Body of pancreas (tissue), 4 donors: ENCODE results near the gene NT5M. TPM values are rescaled to one million over a fixed set of nuclear protein-coding genes. Genes with fewer than 3 reads are reported as not detected.

Experiments
- ATAC-seq: fragments of 150-250 bp; one replicate; pipeline ENCODE4 v1.9.1; 2016
- DNase-seq, 4 donors: peaks; one replicate each; pipeline ENCODE4 v3.0.0-alpha.2; 2019
- H3K27ac ChIP-seq, 4 donors: fragments of 200-600 bp; sonication (generic); 1 replicate in 3 of 4; 2 replicates in 1 of 4; pipeline versions ENCODE4 v1.5.1 to v1.6.1; 2016 to 2019; ENCODE audit warnings: mild to moderate bottlenecking in 1 of 4, mixed read lengths in 1 of 4, moderate library complexity in 1 of 4
- H3K27me3 ChIP-seq, 2 donors: fragments of 200-600 bp; sonication (generic); one replicate each; pipeline ENCODE4 v1.6.0; 2016; ENCODE audit warnings: mild to moderate bottlenecking in 1 of 2
- H3K36me3 ChIP-seq, 2 donors: fragments of 200-600 bp; sonication (generic); replicated peaks in 1 of 2; 2 replicates each; pipeline ENCODE4 v1.5.1; 2016; ENCODE audit warnings: low read depth in 2 of 2; ENCODE audit not compliant: insufficient read depth in 1 of 2
- H3K4me1 ChIP-seq: fragments of 200-600 bp; sonication (generic); one replicate; pipeline ENCODE4 v1.6.0; 2016
- H3K4me3 ChIP-seq, 2 donors: fragments of 200-600 bp; sonication (generic); 1 replicate in 1 of 2; 2 replicates in 1 of 2; pipeline ENCODE4 v1.5.1; 2016 to 2019
- H3K9me3 ChIP-seq, 3 donors: fragments of 200-600 bp; sonication (generic); 1 replicate in 2 of 3; 2 replicates in 1 of 3; pipeline ENCODE4 v1.5.1; 2016
- POLR2A ChIP-seq, 3 donors: fragments of 450-650 bp; IDR thresholded peaks; one replicate each; pipeline ENCODE4 v1.6.1; 2016; ENCODE audit warnings: antibody characterized with exemption in 3 of 3, mild to moderate bottlenecking in 2 of 3
- WGBS, 2 donors: methylation state at CpG; one replicate each; pipeline ENCODE4 v1.1.5; 2017; 5-methylcytosine and 5-hydroxymethylcytosine counted together
- intact Hi-C: fragments of 100-400 bp; cut with DNase I; formaldehyde crosslinking; loops from one replicate; pipeline ENCODE4 v1.15.1; 2023
- total RNA-seq, 2 donors: library from RNA; depleted of rRNA; stranded (reverse); fragments of >200 nt; gene quantifications; one replicate each; pipeline ENCODE4 v1.1.0, GENCODE V29; 2016
- TF ChIP-seq, protein P1 (sequence below), 7 experiments: fragments of 450-650 bp in 4 of 7; fragments of 200-600 bp in 3 of 7; sonication (generic) in 3 of 7; IDR thresholded peaks; one replicate each; pipeline ENCODE4 v1.5.1; 2016 to 2019; ENCODE audit warnings: antibody characterized with exemption in 7 of 7

NT5M gene
- total RNA-seq, 2 donors from 2014 or later = 1.0 to 1.3 TPM

DNA sequence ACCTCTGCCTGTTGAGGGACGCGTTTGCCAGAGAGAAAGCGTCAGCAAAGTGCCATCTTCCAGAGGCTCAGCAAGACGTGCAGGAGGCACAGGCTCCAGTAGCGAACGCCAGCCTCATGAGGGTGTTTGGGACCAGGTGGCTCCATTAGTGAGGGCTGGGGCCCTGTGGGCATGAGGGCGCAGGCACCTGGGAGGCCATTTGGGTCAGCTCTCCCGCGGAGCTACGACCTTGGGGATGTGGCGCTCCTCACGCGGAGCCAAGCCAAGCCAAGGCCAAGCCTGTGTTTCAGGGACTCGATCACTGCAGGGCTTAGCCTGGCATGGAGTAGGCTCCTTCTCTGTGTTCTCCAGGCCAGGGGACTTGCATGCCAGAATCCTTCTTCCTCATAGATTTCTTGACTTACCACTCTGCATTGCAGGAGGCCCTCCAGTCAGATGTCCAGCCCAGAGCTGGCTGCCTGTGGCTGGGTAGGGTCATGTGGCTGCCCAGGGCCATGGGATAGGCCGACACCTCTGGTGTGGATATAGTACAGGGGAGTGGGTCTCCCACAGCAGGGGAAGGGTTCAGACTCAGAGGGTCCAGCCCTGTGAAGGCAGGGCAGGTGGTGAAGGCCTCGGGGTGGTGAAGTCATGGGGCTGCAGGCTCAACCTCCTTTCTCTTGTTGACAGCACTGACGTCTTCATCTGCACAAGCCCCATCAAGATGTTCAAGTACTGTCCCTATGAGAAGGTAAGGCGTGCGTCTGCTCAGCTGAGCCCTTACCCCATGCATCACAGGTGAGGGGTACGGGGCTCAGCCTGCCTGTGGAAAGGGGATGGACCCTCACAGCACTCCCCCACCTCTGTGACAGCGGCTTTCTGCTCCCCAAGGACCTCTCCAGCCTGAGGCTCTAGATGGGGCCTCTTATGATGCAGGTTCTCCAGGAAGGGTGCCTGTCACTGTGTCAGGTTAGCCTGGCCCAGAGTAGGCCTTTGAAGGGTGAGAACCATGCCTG, 19.6 kb downstream of the NT5M start:
- intact Hi-C loops = no loop called here
- DNase-seq (no peak), ATAC-seq (no peak)
- no peaks in the 10 kb centered on the region for H3K9me3 ChIP-seq
- 78 to 87% methylated on average over 6 to 21 of the region's 21 CpGs for WGBS, 2 donors
- H3K36me3 ChIP-seq = no peaks in the 10 kb centered on the region
- no peak for TF ChIP-seq POLR2A (IDR thresholded peaks at IDR 0.05)
- TF ChIP-seq, protein P1, sequence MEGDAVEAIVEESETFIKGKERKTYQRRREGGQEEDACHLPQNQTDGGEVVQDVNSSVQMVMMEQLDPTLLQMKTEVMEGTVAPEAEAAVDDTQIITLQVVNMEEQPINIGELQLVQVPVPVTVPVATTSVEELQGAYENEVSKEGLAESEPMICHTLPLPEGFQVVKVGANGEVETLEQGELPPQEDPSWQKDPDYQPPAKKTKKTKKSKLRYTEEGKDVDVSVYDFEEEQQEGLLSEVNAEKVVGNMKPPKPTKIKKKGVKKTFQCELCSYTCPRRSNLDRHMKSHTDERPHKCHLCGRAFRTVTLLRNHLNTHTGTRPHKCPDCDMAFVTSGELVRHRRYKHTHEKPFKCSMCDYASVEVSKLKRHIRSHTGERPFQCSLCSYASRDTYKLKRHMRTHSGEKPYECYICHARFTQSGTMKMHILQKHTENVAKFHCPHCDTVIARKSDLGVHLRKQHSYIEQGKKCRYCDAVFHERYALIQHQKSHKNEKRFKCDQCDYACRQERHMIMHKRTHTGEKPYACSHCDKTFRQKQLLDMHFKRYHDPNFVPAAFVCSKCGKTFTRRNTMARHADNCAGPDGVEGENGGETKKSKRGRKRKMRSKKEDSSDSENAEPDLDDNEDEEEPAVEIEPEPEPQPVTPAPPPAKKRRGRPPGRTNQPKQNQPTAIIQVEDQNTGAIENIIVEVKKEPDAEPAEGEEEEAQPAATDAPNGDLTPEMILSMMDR (IDR thresholded peaks at IDR 0.05) = no peak
- H3K4me1 ChIP-seq = no peaks in the 10 kb centered on the region
- no peak overlapping the region for H3K27ac ChIP-seq
- no peaks in the 10 kb centered on the region for H3K27me3 ChIP-seq
- H3K4me3 ChIP-seq = no peak overlapping the region

DNA sequence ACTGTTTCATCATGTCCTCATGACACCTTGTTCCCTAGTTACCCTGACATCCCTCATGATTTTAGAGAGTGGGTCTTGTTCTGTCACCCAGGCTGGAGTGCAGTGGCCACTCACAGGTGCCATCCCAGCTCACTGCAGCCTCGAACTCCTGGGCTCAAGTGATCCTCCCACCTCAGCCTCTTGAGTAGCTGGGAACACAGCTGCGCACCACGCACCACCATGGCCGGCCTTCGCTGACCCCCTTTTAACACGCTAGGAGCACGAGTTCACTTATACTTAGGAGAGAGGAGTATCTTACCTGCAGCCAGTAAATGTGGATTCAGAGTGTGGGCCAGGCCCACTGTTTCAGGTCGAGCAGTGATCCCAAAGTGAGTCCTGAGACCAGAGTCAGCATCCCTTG, 21.4 kb downstream of the NT5M start:
- H3K9me3 ChIP-seq = no peaks in the 10 kb centered on the region
- ATAC-seq (no peak), DNase-seq (no peak)
- H3K4me3 ChIP-seq = no peak overlapping the region
- intact Hi-C loops = no loop called here
- TF ChIP-seq POLR2A (IDR thresholded peaks at IDR 0.05) = no peak
- TF ChIP-seq, protein P1 (IDR thresholded peaks at IDR 0.05) = no peak
- no peaks in the 10 kb centered on the region for H3K4me1 ChIP-seq
- H3K27ac ChIP-seq = no peak overlapping the region
- H3K27me3 ChIP-seq = no peaks in the 10 kb centered on the region
- WGBS, 2 donors = 89 to 95% methylated on average over 8 of the region's 8 CpGs
- H3K36me3 ChIP-seq = no peaks in the 10 kb centered on the region

DNA sequence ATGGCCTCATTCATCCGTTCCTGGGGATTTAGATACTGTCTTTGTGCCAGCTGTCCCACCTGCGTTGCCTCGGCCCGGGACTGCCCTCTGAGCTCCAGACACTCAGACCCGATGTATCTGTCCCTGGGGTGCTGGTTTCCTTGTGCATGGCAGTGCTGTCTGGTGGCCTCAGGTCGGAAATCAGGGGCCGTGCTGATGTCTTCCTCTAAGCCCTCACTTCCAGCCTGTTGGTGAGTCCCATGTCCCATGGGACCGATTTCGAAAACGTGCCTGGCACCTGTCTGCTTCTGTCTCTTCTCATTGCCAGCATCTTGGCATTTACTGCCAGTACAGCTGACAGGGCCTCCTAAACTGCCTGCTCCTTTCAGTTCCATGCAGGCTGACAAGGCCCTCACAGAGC, 22.1 kb downstream of the NT5M start:
- intact Hi-C loops = no loop called here
- H3K27me3 ChIP-seq = no peaks in the 10 kb centered on the region
- TF ChIP-seq POLR2A (IDR thresholded peaks at IDR 0.05) = no peak
- TF ChIP-seq, protein P1 (IDR thresholded peaks at IDR 0.05) = no peak
- no peak overlapping the region for H3K27ac ChIP-seq
- no peaks in the 10 kb centered on the region for H3K9me3 ChIP-seq
- ATAC-seq (no peak), DNase-seq (no peak)
- H3K36me3 ChIP-seq = no peaks in the 10 kb centered on the region
- H3K4me1 ChIP-seq = no peaks in the 10 kb centered on the region
- no peak overlapping the region for H3K4me3 ChIP-seq
- 84 to 87% methylated on average over 3 to 10 of the region's 10 CpGs for WGBS, 2 donors

DNA sequence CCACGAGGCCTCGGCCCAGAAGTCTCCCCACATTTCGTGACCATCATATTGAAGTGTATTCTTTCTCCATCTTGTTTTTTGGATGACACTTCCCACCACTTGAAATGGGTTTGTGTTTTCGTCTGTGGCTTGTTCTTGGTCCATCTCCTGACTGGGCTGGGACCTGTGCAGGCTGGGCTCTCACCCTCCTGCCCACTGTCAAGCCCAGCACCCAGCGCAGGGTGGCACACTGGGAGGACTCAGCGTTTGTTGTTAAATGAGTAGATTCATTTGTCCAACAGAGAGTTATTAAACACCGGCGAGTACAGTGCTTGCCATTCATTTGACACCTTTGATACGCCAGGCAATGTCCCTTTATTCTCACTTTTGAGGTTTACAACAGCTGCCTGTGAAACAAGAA, 22.6 kb downstream of the NT5M start:
- Histone ChIP-seq H3K27me3 (no peaks in the 10 kb centered on the region), H3K4me3 (no peak overlapping the region), H3K27ac (no peak overlapping the region), H3K9me3 (no peaks in the 10 kb centered on the region), H3K4me1 (no peaks in the 10 kb centered on the region), H3K36me3 (no peaks in the 10 kb centered on the region)
- no peak for ATAC-seq
- WGBS, 2 donors = 77 to 86% methylated on average over 9 of the region's 9 CpGs
- no peak for DNase-seq
- no peak for TF ChIP-seq POLR2A (IDR thresholded peaks at IDR 0.05)
- TF ChIP-seq, protein P1 (IDR thresholded peaks at IDR 0.05) = no peak
- intact Hi-C loops = no loop called here
